Occipital lobe (tissue), 1 donor: ENCODE measurements around the gene DEAF1. TPM values are rescaled to one million over a fixed set of nuclear protein-coding genes. Genes with fewer than 3 reads are reported as not detected.

ENCODE experiments used
- total RNA-seq: library from RNA; depleted of rRNA; stranded (reverse); fragments of >200 nt; gene quantifications from one replicate; pipeline ENCODE4 v1.2.3, GENCODE V29; 2014

The DEAF1 gene
- total RNA-seq, 1 donor from 2014 or later: 50.7 TPM

Other genes with a start within 250 kb of the DEAF1 start
- 21.8 TPM for gene PTDSS2, start 244.9 kb downstream of the DEAF1 start, total RNA-seq
- gene RNH1, start 188.0 kb downstream of the DEAF1 start, total RNA-seq: 42.1 TPM
- gene HRAS, start 159.6 kb downstream of the DEAF1 start, total RNA-seq: 27.0 TPM
- gene LRRC56, start 157.7 kb downstream of the DEAF1 start, total RNA-seq: 1.1 TPM
- 0.16 TPM for gene LMNTD2, start 134.5 kb downstream of the DEAF1 start, total RNA-seq
- 2.5 TPM for gene RASSF7, start 134.3 kb downstream of the DEAF1 start, total RNA-seq
- 27.3 TPM for gene PHRF1, start 118.8 kb downstream of the DEAF1 start, total RNA-seq
- gene IRF7, start 79.3 kb downstream of the DEAF1 start, total RNA-seq: 7.6 TPM
- gene CDHR5, start 70.3 kb downstream of the DEAF1 start, total RNA-seq: not detected
- gene SCT, start 68.0 kb downstream of the DEAF1 start, total RNA-seq: not detected
- gene DRD4, start 58.0 kb downstream of the DEAF1 start, total RNA-seq: 0.16 TPM
- gene TMEM80, start 594 bp upstream of the DEAF1 start, total RNA-seq: 11.7 TPM
- 1.4 TPM for gene EPS8L2, start 11.0 kb upstream of the DEAF1 start, total RNA-seq
- gene TALDO1, start 52.2 kb upstream of the DEAF1 start, total RNA-seq: 61.0 TPM
- 22.3 TPM for gene GATD1, start 82.3 kb upstream of the DEAF1 start, total RNA-seq
- gene CEND1, start 94.9 kb upstream of the DEAF1 start, total RNA-seq: 5.9 TPM
- 15.0 TPM for gene SLC25A22, start 103.1 kb upstream of the DEAF1 start, total RNA-seq
- gene PIDD1, start 110.0 kb upstream of the DEAF1 start, total RNA-seq: 5.1 TPM
- 227 TPM for gene RPLP2, start 114.7 kb upstream of the DEAF1 start, total RNA-seq
- gene PNPLA2, start 123.7 kb upstream of the DEAF1 start, total RNA-seq: 5.3 TPM
- 0.31 TPM for gene CRACR2B, start 132.7 kb upstream of the DEAF1 start, total RNA-seq
- gene CD151, start 137.7 kb upstream of the DEAF1 start, total RNA-seq: 44.1 TPM
- gene POLR2L, start 147.3 kb upstream of the DEAF1 start, total RNA-seq: 14.5 TPM
- 18.6 TPM for gene TSPAN4, start 147.6 kb upstream of the DEAF1 start, total RNA-seq
- 20.9 TPM for gene CHID1, start 215.6 kb upstream of the DEAF1 start, total RNA-seq
- 35.6 TPM for gene AP2A2, start 230.6 kb upstream of the DEAF1 start, total RNA-seq